ENCODE results near the gene AGPAT3. TPM values are rescaled to one million over a fixed set of nuclear protein-coding genes. Genes with fewer than 3 reads are reported as not detected.

The AGPAT3 gene
- total and polyA plus RNA-seq, 2 donors (not counting 3 experiments of a cell fraction or from before 2014, with no cell fraction given): 39.9 to 76.7 TPM

DNA sequence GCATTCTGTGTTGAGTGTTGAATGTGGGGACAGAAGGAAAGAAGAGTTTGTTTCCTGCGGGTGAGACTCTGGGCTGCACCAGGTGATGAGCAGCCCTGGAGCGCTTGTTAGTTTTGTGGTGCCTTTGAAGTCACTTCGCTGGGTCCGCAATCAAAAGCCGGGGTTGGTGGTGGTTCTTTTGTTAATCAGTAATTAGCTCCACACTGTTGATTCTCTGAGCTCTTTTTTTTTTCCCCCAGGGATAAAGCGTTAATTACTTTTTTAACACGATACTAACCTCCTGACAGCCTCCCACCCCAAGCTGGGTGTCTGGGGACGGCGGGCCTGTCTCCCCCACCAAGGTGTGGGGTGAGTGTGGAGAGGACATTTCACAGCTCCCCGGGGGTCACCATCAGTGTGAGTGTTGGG lies 56.6 kb downstream of the AGPAT3 start:
- H3K9me1 ChIP-seq (replicated peaks; ENCODE audit: control insufficient read depth, extremely low read depth, insufficient read depth, low read length): no peaks in the 10 kb centered on the region
- H3K9me3 ChIP-seq (replicated peaks; ENCODE audit: control insufficient read depth, insufficient read depth, low read length): no peaks in the 10 kb centered on the region
- no peak overlapping the region for H3K4me2 ChIP-seq (ENCODE audit: insufficient read depth, low read length)
- no peak for DNase-seq (ENCODE audit: low read depth, low spot score)
- peaks cover 0 to 2% of the 10 kb centered on the region in 2 experiments for H3K36me3 ChIP-seq (ENCODE audit: control insufficient read depth in 2 of 2, extremely low read depth in 1 of 2, insufficient read depth in 2 of 2, low read length in 2 of 2)
- TF ChIP-seq GATA2 (IDR thresholded peaks at IDR 0.05; ENCODE audit: insufficient read depth, insufficient read length, low read depth, low read length): no peak
- TF ChIP-seq EZH2 (IDR thresholded peaks at IDR 0.05; ENCODE audit: borderline replicate concordance, low read depth, low read length, severe bottlenecking): no peak
- no peak for TF ChIP-seq JUN (IDR thresholded peaks at IDR 0.05; ENCODE audit: borderline replicate concordance, insufficient read depth, insufficient read length, low read depth)
- no peak for TF ChIP-seq POLR2A (IDR thresholded peaks at IDR 0.05; ENCODE audit: low read depth, low read length)
- TF ChIP-seq, protein P1, sequence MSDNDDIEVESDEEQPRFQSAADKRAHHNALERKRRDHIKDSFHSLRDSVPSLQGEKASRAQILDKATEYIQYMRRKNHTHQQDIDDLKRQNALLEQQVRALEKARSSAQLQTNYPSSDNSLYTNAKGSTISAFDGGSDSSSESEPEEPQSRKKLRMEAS (IDR thresholded peaks at IDR 0.05; ENCODE audit: insufficient read depth, insufficient read length): no peak
- TF ChIP-seq, protein P2, sequence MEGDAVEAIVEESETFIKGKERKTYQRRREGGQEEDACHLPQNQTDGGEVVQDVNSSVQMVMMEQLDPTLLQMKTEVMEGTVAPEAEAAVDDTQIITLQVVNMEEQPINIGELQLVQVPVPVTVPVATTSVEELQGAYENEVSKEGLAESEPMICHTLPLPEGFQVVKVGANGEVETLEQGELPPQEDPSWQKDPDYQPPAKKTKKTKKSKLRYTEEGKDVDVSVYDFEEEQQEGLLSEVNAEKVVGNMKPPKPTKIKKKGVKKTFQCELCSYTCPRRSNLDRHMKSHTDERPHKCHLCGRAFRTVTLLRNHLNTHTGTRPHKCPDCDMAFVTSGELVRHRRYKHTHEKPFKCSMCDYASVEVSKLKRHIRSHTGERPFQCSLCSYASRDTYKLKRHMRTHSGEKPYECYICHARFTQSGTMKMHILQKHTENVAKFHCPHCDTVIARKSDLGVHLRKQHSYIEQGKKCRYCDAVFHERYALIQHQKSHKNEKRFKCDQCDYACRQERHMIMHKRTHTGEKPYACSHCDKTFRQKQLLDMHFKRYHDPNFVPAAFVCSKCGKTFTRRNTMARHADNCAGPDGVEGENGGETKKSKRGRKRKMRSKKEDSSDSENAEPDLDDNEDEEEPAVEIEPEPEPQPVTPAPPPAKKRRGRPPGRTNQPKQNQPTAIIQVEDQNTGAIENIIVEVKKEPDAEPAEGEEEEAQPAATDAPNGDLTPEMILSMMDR (IDR thresholded peaks at IDR 0.05; ENCODE audit: extremely low read depth in 1 of 2, insufficient read depth in 1 of 2, low read depth in 1 of 2, low read length in 2 of 2): no peak
- no peak for TF ChIP-seq FOS (IDR thresholded peaks at IDR 0.05; ENCODE audit: borderline replicate concordance, insufficient read depth, low read length)
- TF ChIP-seq MYC (IDR thresholded peaks at IDR 0.05; ENCODE audit: low read depth, low read length): no peak
- TF ChIP-seq POLR2AphosphoS5 (IDR thresholded peaks at IDR 0.05; ENCODE audit: insufficient read depth, low read depth, low read length): no peak
- H3K4me1 ChIP-seq (ENCODE audit: control insufficient read depth, extremely low read depth, insufficient read depth, low read length): no peaks in the 10 kb centered on the region
- intact Hi-C loops (cut with micrococcal nuclease) (no loop called here), dilution Hi-C loops (cut with MboI; ENCODE audit: extremely low pct_ligation_motif_present, low sequenced_read_pairs) (no loop called here)
- no peak for FAIRE-seq
- BruUV-seq (replicated peaks): no TSS peak
- no peak overlapping the region for H2AFZ ChIP-seq (ENCODE audit: low read depth, low read length)
- H3K79me2 ChIP-seq (ENCODE audit: control insufficient read depth, insufficient read depth, low read length): peaks cover 26% of the 10 kb centered on the region
- ChIA-PET CTCF (interaction anchor here (0.7 to 1.4 kb wide), 3 partner anchors 17 to 53 kb away, joined by 3 to 4 read pairs (median 3); no protein-coding TSS in a partner anchor), POLR2A (no interaction called here)
- H3K4me3 ChIP-seq (replicated peaks in 1 of 3; ENCODE audit: insufficient read depth in 1 of 3, low read depth in 1 of 3, low read length in 3 of 3): no peak overlapping the region
- no peaks in the 10 kb centered on the region for H4K20me1 ChIP-seq (replicated peaks; ENCODE audit: control insufficient read depth, extremely low read depth, insufficient read depth, low read length)
- H3K27me3 ChIP-seq (ENCODE audit: control insufficient read depth in 2 of 2, insufficient read depth in 2 of 2, low read length in 2 of 2): no peaks in the 10 kb centered on the region
- no peak overlapping the region for H3K9ac ChIP-seq (replicated peaks; ENCODE audit: extremely low read depth, insufficient read depth, low read length)
- H3K27ac ChIP-seq (ENCODE audit: insufficient read depth, low read depth, low read length): no peak overlapping the region
